Germinal center (tissue), 1 donor: ENCODE results near the gene SIX3.
A peak's percentile ranks its signal among the peaks of the same experiment; 100 is the strongest.

Experiments
- DNase-seq: peaks from one replicate; pipeline ENCODE4 v3.0.0; 2012; ENCODE audit warnings: mixed read lengths, low spot score

The SIX3 gene

DNA sequence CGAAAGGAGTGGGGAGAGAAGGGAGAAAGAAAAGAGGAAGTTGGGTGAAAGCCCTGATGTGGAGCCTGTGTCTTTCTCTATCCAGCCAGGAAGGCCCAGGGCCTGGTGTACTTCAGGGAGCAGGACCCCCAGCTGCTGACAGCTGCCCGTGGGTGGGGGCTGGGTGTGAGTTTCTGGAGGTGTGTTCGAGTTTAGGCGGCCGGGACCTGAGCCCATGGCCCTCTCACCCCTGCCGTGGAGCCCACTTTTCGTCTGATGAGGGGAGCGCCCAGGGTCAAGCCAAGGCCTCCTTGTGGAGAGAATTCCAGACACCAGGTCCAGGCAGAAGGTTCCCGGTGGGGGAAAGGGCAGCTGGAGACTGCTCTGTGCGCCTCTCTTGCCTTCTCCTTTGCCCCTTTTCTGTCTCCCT lies 2.2 kb downstream of the SIX3 start:
- DNase-seq = no peak

DNA sequence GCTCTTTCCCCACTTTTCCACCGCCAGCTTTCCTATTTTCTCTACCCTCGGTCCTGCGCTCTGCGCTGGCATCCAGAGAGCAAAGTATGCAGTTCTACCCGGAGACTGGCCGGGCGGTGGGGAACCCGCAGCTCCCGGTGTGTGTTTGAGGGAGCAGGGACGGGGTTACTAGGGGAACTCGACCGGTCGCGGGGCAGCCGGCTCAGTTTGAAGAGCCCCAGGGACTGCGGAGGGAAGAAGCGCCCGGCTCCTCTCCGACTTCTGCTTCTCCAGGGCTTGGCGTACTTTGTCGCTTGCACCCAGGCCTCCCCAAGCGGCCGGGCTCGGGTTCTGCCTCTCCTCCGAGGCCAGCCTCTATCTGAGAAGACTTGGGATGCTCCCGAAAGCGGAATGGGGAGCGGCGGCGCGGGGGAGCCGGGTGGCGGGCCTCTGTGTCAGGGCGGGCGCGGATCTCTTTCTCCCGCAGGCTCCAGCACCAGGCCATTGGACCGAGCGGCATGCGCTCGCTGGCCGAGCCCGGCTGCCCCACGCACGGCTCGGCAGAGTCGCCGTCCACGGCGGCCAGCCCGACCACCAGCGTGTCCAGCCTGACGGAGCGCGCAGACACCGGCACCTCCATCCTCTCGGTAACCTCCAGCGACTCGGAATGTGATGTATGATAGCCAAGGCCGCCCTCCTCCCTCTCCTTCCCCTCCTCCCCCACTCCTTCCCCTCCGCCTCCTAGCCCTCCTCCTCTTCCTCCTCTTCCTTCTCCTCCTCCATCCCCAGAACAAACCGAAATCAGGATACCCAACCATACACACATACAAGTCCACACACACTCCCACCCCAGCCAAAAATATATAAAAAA lies 2.8 kb downstream of the SIX3 start:
- no peak for DNase-seq

DNA sequence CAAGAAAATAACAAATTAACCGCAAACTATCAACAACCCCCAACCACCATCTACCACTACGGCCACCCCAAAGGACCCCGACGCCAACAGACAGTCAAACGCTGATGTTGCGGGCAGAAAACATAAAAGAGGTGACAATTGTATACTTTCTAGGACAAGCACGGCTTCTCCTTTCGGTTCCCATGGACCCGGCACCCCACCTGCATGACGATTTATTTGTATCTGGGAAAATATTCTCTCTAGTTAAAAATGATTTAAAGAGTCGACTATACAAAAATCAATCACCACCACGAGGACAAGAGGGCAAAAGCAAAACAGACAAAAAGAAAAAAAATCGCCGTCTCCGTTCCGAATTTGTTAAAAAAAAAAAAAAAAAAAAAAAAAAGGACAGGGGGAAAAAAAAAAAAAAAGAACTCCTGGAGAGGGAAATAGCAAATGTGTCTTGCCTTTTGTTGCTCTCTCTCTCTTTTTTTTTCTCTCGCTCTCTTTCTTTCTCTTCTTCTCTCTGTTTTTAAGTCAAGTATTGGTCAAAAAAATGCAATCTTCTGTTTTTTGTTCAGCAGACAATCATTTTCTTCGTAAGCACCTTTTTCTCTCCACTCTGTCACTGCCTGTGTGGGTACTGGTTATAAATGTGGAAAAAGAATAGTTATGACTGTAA lies 3.6 kb downstream of the SIX3 start:
- no peak for DNase-seq

DNA sequence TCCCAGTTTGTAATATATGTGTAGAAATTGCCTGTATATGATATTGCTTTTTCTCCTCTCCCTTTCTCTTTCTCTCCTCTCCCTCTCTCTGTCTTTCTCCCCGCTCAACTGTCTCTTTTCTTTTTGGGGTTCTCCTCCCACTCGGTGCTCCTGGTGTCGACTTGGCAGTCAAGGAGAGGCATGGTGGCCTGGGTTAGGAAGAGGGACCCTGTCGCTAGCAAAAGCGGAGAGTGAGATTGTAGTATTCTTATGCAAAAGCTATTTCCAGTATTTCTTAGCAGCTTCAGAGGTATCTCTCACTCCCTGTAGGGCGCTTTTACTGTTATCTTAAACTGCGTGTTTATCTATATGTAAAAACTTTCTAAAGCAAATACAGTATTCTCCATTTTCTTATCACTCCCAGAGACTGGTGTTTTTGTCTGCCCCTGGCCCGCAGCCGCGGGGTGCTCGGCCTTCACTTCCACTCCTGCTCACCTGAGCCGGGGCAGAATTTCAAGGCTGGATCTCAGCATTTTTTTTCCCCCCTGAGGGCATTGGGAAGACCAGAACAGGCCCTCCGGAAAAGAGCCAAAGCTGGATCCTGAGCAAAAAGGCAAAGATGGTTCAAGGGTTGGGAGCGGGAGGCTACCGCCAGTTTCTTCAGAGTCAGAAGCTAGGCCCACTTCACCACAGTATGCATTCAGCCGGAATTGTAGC lies 4.3 kb downstream of the SIX3 start:
- DNase-seq = no peak

DNA sequence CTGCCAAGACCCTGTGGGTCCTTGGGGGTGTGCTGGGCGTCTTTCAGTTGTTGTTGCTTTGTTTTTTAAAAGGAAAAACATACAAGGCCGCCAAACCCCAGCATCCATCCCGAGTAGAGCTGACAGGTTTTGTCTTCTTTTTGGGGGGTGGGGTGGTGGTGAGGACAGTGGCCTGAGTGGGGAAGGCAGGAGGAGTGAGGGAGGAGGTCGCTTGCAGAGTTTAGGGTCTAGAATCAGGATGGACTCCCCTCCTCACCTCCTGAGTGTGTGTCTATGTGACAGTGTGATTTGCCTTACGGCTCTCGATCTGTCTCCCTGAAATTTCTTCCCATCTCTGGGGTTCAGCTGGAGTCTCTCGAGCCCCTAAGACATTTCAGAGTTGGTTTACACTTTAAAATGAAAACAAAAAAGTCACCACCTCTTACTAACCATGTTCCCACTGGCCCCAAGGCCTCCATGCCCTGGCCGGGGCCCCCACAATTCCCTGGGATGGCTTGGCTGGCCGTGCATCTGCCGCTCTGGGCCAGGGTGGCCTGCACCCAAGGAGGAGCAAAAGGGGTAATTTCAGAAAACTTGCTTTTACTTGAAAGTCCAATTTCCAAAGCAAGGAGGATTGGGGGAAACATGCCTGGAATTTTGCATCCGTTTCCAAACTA lies 5.0 kb downstream of the SIX3 start:
- no peak for DNase-seq

DNA sequence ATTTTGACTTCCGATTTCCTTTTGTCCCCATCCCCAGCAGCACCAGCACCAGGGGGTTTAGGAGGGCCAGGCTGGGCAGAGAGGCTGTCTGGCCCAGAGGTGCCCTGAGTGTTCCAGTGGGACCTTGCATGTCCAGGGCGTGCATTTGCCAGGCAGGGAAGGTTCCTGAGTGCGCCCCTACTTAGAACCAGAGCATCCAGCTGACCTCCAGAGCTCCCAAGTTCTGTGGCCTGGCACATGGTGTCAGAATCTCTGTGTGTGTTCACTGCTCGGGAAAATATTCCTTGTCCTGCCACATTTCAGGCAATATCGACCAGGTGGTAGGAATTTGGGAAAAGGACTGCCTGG lies 5.5 kb downstream of the SIX3 start:
- DNase-seq = no peak

DNA sequence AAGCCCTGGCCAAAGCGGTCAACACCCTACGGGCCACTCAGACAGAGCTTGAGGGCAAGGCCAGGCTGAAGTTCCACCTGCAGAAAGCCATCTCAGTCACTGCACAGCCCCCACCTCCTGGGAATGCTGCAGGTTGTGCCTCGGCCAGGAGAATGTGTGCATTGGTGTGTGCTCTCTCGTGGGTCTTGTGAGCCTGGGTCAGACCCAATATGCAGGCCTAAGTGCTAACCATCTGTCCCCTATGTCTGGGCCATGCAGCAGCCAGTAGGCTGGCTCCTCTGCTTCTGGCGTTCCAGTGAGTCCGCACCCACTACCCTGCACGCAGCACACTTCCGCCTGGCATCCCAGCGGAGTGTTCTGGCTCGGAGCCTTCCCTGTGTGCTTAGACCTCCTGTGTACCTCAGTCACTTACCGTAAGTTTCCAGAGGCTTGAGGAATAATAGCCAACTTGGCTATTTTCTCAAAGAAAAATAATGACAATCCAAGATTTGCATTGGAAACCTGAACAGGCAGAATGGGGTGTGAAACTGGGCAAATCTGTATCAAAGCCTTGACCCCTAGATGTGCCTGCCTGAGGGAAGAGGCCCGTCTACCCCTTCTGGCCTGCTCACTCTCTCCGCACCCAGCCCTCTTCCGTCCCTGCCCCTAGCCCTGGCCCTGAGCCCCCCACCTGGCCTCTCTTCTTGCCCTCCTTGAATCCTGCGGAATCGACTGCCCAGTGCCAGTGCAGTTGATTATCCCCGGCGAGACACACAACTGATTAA lies 7.2 kb downstream of the SIX3 start:
- DNase-seq = no peak

DNA sequence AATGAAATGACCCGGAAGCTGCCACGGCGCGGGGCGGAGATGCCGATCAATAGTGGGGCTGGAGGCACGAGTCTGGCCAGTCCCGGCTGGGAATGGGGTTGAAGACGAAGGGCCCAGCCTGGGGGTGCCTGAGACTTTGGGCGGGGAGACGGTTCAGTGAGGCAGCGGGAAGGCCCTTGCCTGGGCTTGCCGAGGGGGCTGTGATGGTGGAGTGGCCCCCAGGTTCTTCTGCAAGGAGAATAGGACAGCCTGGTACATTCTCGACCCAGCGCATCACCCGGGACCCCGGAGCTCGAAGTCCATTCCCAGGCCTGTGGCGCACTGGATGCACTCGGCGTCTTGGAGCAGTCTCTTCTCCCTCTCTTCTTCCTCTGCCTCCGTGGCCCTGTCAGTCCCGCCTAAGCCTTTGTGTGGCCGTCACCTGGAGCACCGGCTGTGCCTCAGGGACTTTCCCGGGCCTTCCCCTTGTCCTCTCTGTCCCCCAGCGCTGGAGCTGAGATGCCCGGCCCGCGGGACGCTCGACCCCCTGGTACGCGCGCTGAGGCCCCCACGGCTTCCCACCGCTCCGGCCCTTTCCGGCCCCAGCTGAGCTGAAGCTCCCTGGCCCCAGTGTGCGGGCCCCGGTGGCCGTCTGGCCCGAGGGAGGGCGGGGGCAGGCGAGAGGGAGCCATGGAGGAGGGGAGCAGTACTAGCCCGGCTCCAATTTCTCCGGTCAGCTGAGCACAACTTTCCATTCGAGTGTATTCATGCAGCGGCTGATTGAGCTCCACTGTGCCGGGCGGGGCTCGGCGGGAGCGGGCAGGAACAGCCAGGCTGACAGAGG lies 8.0 kb downstream of the SIX3 start:
- no peak for DNase-seq

DNA sequence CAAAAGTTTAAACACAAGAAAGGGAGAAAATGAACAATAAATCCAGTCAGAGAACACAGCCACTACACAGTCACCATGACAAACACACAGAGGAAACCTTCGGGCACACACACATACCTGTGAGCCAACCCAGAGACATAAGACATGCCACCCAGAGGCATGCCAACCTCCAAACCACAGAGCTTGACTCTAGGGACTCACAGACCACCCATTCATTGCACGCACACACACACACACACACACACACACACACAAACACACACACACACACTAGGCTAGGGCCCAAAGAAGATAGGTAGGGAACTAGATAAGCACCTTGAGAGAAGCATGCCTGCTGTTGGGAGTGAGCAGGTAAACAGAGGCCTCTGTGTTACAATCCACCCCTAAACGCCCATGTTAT lies 9.1 kb downstream of the SIX3 start:
- no peak for DNase-seq

DNA sequence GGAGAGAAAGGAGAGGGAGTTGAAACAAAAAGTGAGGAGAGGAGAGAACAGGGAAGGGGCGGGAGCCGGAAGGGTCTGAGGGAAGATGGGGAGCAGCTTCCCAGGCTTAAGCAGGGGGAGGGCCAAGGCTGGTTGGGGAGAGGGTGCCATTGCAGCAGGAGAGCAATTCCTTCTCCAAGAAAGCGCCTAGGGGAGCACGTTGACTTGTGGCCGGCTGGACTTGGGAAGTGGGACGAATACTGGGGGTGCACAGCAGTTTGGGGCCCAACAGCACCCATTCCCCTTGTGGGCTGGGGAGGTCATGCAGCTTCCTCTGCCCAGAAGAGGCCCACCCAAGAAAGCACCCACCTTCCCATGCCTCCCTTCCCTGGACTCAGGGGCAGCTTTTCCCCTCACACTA lies 9.6 kb downstream of the SIX3 start:
- DNase-seq = no peak

DNA sequence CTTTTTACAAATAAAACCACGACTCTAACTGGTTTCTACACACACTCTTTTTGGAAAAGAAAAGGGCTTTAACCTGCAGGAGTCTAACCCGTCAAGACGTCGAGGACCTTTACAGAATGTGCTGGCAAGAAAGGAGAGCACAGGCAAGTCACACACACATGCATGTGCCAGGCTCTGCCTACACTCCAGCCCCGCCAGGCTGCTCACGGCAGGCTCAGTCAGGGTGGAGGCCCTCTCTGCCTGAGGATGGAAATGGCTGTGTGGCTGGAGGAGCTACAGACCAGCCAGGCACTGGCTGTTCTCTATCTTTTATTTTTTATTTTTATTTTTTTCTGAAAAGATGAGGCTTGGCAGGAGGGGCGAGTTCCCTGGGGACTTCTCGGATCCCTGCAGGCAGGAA lies 10.2 kb downstream of the SIX3 start:
- DNase-seq = no peak

DNA sequence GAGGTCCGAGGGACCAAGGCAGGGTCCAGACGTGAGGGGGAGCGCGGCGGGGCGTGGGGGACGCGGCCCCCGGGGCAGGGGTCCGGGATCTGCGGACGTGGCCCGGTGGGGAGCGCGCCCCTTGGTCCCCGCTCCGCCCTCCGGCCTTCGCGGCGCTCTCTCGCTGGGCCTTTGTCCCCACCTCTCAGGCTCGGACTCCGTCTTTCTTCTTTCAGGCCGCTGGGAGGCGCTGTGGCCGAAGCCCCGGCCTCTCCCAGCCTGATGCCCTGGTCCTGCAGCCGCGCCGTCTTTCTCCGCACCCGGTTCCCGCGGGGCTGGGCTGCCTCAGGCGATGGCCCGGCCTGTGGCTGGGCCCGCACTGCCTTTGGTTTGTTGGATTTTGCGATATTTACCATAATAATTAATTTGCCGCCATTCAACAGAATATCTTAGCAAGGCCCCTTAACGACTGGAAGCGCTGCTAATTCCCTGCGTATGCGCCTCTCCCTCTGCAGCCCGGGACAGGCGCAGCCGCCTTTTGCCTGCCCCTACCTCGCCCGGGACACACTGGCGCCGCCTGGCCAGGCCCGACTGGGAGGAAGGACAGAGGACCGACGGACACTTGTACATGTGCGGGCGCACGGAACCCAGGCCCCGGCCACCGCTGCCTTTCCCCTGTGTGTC lies 10.8 kb downstream of the SIX3 start:
- peak; percentile 62 for DNase-seq

DNA sequence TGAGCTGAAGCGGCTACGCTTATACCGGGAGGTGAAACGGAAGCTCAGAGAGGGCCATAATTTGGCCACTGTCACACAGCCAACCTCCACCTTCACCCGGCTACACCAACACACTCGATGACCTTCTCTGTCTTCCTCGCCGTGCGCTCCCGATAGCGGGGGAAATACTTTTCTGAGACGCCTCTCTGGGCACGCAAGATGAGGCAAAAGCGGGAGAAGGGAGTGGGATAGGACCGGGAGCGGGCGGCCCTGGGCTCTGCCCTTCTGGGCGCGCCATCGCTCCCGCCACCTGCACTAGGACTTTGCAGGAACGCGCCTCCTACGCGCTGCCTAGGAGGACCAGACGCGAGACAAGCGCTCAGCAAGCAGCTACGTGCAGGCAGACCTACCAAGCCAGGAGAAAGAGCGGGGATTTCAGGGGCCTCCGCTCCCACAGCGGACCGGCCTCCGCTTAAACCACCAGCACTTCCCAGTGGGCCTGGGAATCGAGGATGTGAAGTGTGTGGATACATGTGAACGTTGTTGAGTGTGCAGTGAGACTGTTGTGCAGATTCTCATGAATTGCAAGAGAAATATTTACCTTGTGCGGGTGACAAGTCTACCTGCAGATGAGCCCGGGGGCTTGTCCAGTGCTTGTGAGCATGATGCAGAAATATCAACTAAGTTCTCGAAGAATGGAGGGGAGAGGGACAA lies 11.4 kb downstream of the SIX3 start:
- no peak for DNase-seq

DNA sequence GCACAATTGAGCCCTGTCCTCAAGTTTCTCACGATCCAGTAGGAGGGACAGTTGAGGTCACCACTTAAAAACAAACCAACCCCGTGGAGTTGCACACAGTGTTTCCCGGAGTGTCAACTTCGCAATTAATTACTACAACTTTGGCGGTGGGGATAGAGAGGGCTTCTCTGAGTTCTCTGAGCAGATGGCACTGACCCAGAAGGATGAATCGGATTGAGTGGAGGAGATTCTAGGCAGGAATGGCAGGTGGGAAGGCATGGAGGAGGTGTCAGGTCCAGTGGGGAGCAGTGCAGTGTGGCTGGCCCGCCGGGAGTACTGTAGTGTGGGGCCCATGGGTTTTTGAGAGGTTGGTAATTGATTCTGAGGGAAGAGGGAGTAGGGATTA lies 12.0 kb downstream of the SIX3 start:
- no peak for DNase-seq

DNA sequence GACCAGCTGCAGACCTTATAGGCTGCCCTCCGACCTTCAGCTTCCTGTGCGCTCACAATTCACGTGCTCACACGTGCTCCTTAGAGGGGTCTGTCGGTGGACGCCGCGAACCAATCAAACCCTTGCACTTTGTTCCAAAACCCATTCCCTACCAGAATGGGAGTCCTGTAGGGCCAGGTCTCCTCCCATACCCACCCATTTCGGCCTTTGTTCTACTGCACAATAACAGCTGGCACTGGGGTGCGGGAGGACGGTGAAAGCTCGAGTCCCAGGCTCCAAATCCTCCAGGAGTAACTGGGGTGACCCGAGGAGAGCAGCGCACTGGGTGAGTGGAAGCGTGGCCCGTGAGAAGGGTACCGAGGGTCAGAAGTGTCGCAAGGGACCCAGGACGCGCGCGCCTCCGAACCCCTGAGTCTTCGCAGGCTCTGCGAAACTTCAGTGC lies 13.0 kb downstream of the SIX3 start:
- DNase-seq = no peak

DNA sequence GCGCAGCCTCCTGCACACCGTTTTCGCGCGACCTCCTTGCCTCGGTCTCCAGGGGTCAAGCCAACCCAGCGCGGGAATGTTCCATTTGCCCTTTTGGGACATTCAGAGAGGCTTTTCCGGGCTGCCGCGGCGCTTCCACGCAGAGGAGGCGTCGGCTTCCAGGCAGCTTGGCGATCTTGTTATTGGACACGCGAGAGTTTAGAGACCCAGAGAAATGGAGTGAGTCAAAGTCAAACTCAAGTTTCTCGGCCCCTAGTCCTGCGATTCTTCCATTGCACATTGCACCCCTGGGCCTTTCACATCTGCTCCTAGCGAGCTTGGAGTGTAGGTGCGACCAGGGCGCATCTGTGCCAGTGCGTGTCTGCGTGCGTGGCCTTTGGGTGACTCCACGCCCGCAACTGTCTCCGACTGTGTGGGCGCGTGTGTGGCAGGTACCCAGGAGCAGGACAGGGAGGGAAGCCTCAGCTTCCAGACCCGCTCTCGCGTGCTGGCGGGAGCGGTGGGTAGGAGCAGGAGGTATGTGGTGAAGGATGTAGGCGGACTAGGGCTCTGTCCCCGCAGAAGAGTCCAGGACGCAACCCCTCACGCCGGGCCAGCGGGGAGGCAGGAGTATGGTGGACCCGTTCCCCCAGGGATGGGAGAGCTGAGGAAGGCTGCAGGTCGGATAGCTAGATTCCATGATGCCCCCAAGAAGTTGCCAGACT lies 13.5 kb downstream of the SIX3 start:
- DNase-seq = no peak

DNA sequence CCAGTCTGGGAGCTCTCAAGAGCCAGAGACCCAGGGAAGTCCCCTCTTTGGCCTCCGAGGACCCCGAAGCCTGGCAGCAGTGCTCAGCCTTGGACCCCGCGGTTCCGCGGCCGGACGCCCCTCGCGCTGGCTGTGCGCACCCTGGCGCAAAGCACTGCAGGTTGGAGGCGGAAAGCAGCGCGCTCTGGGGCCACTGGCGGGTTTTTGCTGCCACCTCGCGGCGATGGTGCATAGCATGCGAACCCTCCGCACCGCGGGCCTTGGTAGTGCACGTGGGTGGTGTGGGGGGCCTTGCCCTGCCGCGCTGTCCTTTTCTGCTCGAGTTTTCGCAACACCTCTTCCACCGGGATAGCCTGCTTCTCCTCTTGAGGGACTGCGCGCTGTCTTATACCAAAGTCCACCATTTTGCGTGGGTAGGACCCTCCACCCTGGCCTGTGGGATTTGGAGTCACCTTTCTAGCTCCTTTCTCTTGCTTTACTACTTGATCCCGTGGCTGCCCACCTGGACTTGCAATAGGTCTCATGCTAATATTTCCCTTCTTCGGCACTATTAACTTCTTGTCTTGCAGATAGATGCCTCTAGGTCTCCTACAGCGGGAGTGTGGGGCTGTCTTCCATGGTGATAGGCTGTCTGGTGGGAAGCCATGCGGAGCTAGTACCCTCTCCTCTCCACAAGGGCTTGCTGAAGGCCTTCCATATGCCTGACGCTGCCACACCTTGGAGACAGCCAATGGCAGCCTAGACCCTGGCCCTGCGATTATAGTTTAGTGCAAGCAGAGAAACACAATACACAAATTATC lies 14.3 kb downstream of the SIX3 start:
- DNase-seq = peak; percentile 81

DNA sequence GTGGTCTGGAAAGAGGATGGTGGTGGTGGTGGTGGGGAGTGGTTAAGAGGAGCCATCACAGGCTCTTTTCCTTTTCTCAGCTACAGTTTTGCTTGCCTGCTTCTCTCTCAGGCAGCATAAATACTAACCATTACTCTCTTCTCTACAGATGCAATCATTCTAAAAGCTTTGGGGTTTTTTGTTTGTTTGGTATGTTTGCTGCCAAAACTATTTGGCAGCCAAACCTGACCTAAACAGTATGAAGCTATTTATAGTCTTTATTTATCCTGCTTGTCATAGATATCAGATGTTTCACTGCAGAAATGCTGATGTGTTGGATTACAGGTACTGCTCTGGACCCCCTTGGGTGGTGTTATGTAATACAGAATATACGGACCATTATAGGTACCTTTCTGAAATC lies 15.3 kb downstream of the SIX3 start:
- DNase-seq = no peak
